ENCODE results near the gene CLTCL1. TPM values are rescaled to one million over a fixed set of nuclear protein-coding genes. Genes with fewer than 3 reads are reported as not detected.

CLTCL1 gene
- total and polyA plus RNA-seq, 9 donors: 2.8 to 10.7 (median 5.2) TPM

DNA sequence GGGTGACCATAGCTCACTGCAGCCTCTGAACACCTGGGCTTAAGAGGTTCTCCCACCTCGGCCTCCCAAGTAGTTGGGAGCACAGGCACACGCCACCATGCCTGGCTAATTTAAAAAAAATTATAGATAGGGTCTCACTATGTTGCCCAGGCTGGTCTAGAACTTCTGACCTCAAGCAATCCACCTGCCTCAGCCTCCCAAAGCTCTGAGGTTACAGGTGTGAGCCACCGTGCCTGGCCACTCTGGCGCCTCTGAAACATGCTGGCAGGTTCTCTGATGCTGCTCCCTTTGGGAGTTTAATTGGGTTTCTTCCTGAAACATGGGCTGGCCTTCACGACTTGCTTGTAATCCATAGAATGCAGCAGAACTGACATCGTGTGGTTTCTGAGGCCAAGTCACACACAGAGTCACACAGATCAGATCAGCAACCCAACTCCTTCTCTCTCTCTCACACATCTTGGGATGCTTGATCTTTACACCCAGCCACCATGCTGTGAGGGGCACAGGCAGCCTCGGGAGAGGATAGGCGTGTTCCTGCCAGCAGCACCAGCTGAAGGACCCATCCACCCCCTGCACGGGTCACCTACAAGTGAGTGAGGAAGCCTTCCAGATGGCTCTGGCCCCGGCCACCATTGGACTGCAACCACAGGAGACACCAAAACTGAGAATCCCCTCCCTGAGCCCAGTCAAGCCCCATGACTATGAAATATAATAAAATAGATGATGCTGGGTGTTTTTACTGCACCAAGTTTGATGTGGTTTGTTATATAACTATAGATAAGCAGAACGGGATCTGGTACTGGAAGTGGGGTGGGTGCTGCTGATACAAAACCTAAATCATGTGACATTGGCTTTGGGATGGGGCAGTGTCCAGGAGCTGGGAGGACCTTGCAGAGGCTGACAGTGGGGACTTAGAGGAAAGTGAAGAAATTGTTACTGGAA, 138.3 kb downstream of the CLTCL1 start:
- intact Hi-C loops (cut with DNase I): no loop called here

DNA sequence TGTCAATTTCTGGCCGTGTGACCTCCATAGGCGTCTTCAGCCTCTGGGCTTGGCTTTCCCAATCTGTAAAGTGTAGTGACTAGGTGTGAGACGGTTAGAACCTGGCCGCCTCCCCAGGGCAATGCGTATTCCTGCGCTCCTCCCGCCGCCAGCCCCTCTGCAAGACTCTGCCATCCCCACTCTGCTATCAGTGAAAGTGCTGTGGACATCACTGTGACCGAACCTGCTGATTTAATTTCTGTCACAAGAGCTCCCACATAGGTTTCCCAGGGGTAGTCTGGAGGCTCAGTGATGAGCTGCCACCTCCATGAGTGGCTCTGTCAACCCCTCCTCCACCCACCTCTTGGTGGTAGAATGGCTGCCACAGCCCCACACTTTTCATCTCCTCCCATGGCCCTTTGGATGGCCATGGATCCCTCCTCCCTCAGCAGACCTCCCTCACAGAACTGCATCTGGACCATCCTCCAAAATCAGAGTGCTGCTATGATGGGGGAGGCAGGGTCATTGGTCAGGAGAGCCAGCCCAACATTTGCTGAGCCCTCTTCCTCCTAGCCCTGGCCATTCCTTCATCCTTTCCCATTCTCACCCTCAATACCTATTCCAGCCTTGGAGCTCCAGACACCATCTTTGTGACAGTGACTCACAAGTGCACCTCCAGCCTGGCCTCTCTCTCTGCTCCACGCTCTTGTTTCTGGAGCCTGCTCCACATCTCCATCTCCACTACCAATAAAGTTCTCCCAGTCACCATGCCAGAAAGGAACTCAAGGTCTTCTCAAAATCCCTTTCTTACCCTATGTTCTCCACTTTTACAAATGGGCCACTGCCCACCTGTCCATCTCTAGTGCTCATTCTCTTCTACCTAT, 140.0 kb downstream of the CLTCL1 start:
- Histone ChIP-seq H3K4me1 (ENCODE audit: insufficient read depth) (no peaks in the 10 kb centered on the region), H3K9me3 (peaks cover 0 to 4% of the 10 kb centered on the region in 2 donors), H3K27me3 (peaks cover 4% of the 10 kb centered on the region), H3K27ac (no peak overlapping the region), H3K36me3 (no peaks in the 10 kb centered on the region), H3K4me3 (no peak overlapping the region)
- TF ChIP-seq EP300 (IDR thresholded peaks at IDR 0.05): no peak
- TF ChIP-seq, protein P1, sequence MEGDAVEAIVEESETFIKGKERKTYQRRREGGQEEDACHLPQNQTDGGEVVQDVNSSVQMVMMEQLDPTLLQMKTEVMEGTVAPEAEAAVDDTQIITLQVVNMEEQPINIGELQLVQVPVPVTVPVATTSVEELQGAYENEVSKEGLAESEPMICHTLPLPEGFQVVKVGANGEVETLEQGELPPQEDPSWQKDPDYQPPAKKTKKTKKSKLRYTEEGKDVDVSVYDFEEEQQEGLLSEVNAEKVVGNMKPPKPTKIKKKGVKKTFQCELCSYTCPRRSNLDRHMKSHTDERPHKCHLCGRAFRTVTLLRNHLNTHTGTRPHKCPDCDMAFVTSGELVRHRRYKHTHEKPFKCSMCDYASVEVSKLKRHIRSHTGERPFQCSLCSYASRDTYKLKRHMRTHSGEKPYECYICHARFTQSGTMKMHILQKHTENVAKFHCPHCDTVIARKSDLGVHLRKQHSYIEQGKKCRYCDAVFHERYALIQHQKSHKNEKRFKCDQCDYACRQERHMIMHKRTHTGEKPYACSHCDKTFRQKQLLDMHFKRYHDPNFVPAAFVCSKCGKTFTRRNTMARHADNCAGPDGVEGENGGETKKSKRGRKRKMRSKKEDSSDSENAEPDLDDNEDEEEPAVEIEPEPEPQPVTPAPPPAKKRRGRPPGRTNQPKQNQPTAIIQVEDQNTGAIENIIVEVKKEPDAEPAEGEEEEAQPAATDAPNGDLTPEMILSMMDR (IDR thresholded peaks at IDR 0.05): no peak
- 41 to 56% (median 50%) methylated on average over 10 of the region's 10 CpGs for WGBS, 3 donors
- intact Hi-C loops (cut with DNase I): no loop called here
- no peak for DNase-seq

More for the DNA sequence above, 138.3 kb downstream of the CLTCL1 start:
- Histone ChIP-seq H3K4me3 (no peak overlapping the region), H3K9me3 (peaks cover 0 to 4% of the 10 kb centered on the region in 2 donors), H3K36me3 (no peaks in the 10 kb centered on the region), H3K4me1 (ENCODE audit: insufficient read depth) (no peaks in the 10 kb centered on the region), H3K27me3 (peaks cover 4% of the 10 kb centered on the region), H3K27ac (no peak overlapping the region)
- 60 to 62% (median 62%) methylated on average over 11 of the region's 11 CpGs for WGBS, 3 donors
- DNase-seq: no peak
- TF ChIP-seq EP300 (IDR thresholded peaks at IDR 0.05): no peak
- no peak for TF ChIP-seq POLR2A (IDR thresholded peaks at IDR 0.05)
- TF ChIP-seq, protein P1 (IDR thresholded peaks at IDR 0.05): no peak

DNA sequence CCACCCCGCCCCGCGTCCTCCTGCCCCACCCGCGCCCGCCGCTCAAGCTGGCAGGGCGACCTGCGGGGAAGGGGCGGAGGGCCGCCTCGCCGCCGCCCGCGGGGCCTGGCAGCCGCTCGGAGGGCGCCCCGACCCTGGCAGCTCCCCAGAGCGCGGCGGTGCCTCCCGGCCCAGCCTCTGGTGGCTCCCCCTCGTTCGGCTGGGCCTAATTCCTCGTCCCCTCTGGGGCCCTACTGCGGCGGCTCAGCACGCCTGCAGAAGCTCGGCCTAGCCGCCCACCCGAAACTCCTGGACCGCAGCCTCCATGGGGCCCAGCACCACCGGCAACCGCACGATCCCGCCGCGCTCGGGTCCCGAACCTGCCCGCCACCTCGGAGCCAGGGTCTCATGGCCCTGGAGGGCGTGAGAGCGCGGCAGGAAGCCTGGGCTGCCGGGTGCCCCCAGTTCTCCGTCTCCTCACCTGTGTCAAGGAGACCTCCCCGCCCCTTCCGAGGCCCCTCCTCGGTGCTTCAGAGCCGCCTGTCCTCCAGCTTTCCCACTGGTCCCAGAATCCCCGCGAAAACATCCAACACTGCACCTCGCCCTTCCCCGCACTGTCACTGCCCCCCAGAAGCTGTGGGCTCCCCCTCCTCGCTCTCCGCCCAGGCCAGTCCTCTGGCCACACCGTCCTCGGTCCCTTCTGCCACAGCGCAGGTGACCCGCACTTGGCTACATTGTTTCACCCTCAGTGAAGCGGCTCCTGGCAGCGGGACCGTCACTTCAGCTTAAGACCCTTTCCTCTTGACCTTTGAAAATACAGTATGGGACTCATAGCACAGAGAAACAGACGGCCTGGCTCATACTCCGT, 140.8 kb downstream of the CLTCL1 start:
- H3K27ac ChIP-seq: no peak overlapping the region
- H3K9me3 ChIP-seq: peaks cover 0 to 4% of the 10 kb centered on the region in 2 donors
- intact Hi-C loops (cut with DNase I): no loop called here
- WGBS, 3 donors: 4 to 10% (median 8%) methylated on average over 48 to 68 of the region's 68 CpGs
- no peak overlapping the region for H3K4me3 ChIP-seq
- no peaks in the 10 kb centered on the region for H3K4me1 ChIP-seq (ENCODE audit: insufficient read depth)
- H3K27me3 ChIP-seq: peaks cover 4% of the 10 kb centered on the region
- no peak for TF ChIP-seq EP300 (IDR thresholded peaks at IDR 0.05)
- TF ChIP-seq, protein P1 (IDR thresholded peaks at IDR 0.05): no peak
- no peak for TF ChIP-seq POLR2A (IDR thresholded peaks at IDR 0.05)
- DNase-seq: no peak
- no peaks in the 10 kb centered on the region for H3K36me3 ChIP-seq

DNA sequence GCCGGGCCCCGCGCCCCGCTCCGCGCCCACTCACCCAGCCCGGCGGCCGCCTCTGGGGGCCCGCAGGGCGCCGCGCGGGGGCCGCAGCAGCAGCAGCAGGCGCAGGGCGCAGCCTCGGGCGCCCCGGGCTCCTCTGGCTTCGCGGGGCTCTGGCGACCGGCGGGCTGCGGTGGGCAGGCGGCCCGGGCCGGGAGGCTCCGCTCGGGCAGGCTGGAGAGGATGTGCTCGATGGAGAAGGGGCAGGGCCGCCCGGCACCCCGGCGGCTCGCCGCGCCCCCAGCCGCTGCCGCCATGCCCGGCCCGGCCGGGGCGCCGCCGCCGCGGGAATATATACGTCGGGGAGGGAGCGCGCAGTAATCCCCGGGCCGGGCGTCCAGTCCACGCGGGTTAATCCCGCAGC, 141.5 kb downstream of the CLTCL1 start, which contains the start of gene GSC2:
Gene GSC2, minus strand, starts transcription at position 302 of the 400 bp plus-strand sequence. Its CDS starts 9 bp downstream, at position 293.
- DNase-seq: no peak
- 0 to 4% (median 2%) methylated on average over 10 to 59 of the region's 59 CpGs for WGBS, 3 donors
- peaks cover 4% of the 10 kb centered on the region for H3K27me3 ChIP-seq
- TF ChIP-seq EP300 (IDR thresholded peaks at IDR 0.05) (no peak), POLR2A (IDR thresholded peaks at IDR 0.05) (no peak)
- TF ChIP-seq, protein P1 (IDR thresholded peaks at IDR 0.05): no peak
- H3K27ac ChIP-seq: no peak within 1 kb of the TSS
- H3K36me3 ChIP-seq: no peaks in the 10 kb centered on the region
- no peak within 1 kb of the TSS for H3K4me3 ChIP-seq
- intact Hi-C loops (cut with DNase I): loop anchor here in 1 of 4 donors (2.0 to 5.0 kb wide), 2 partner anchors 19 to 482 kb away; no protein-coding TSS in a partner anchor
- H3K9me3 ChIP-seq: peaks cover 0 to 4% of the 10 kb centered on the region in 2 donors
- no peaks in the 10 kb centered on the region for H3K4me1 ChIP-seq (ENCODE audit: insufficient read depth)

Measured in ovary (tissue), 9 donors.